H1 (cell line): Measurements from ENCODE around the gene FERMT2. TPM values are rescaled to one million over a fixed set of nuclear protein-coding genes. Genes with fewer than 3 reads are reported as not detected.

Experiments
- CTCF ChIA-PET: fragments of 300-600 bp; sonication (Branson Sonifier 250); formaldehyde crosslinking; loops from one replicate; lab custom pipeline; 2021; ENCODE audit not compliant: partially characterized antibody; lab: Charles Lee
- POLR2A ChIA-PET: fragments of 300-600 bp; sonication (Branson Sonifier 250); formaldehyde crosslinking; loops from one replicate; lab custom pipeline; 2021; ENCODE audit warnings: inconsistent platforms; ENCODE audit not compliant: partially characterized antibody; lab: Charles Lee
- DNase-seq, 2 experiments: peaks; one replicate each; pipeline versions ENCODE4 v3.0.0 to v3.0.0-alpha.2; 2010 to 2022; ENCODE audit warnings: low spot score in 2 of 2, low read depth in 1 of 2, mixed read lengths in 1 of 2
- FAIRE-seq: peaks from 2 replicates; lab custom pipeline; 2011; peaks lifted over from hg19 to GRCh38; lab: Jason Lieb, UNC
- H2AFZ ChIP-seq: 2 replicates; pipeline ENCODE4 v1.8.1; 2012; ENCODE audit warnings: low read length, inconsistent platforms
- H2AK5ac ChIP-seq: 2 replicates; pipeline ENCODE4 v1.6.1; 2013; ENCODE audit warnings: low read depth, low read length
- H2BK120ac ChIP-seq: replicated peaks from 2 replicates; pipeline ENCODE3; 2013; ENCODE audit warnings: low read depth, low read length, inconsistent platforms
- H2BK12ac ChIP-seq: 2 replicates; pipeline ENCODE4 v1.6.1; 2013; ENCODE audit warnings: low read depth, low read length
- H2BK15ac ChIP-seq: 2 replicates; pipeline ENCODE4 v1.6.1; 2013; ENCODE audit warnings: low read length
- H2BK20ac ChIP-seq: 2 replicates; pipeline ENCODE4 v1.6.1; 2013; ENCODE audit warnings: low read length
- H2BK5ac ChIP-seq: 2 replicates; pipeline ENCODE4 v1.6.1; 2013; ENCODE audit warnings: low read depth, low read length
- H3K14ac ChIP-seq: 2 replicates; pipeline ENCODE4 v1.6.1; 2013; ENCODE audit warnings: inconsistent platforms; ENCODE audit not compliant: insufficient read length
- H3K18ac ChIP-seq: 2 replicates; pipeline ENCODE4 v1.6.1; 2013; ENCODE audit warnings: low read length; ENCODE audit errors: extremely low read depth
- H3K23ac ChIP-seq: 2 replicates; pipeline ENCODE4 v1.6.1; 2013; ENCODE audit warnings: inconsistent platforms; ENCODE audit not compliant: insufficient read length
- H3K23me2 ChIP-seq: 2 replicates; pipeline ENCODE4 v1.6.1; 2013; ENCODE audit warnings: low read depth, low read length
- H3K27ac ChIP-seq: 2 replicates; pipeline ENCODE4 v1.6.1; 2011; ENCODE audit warnings: low read depth, low read length, inconsistent platforms
- H3K27me3 ChIP-seq, 4 experiments: replicated peaks in 1 of 4; 1 replicate in 1 of 4; 2 replicates in 3 of 4; pipeline versions ENCODE4 v1.6.1 to v1.8.1; 2011 to 2013; ENCODE audit warnings: low read length in 3 of 4, mild to moderate bottlenecking in 3 of 4, inconsistent platforms in 2 of 4, mixed read lengths in 2 of 4, moderate library complexity in 1 of 4; ENCODE audit not compliant: control insufficient read depth in 3 of 4, insufficient read depth in 3 of 4; ENCODE audit errors: extremely low read depth in 1 of 4
- H3K36me3 ChIP-seq, 4 experiments: 2 replicates each; pipeline versions ENCODE4 v1.6.1 to v1.8.1; 2011 to 2013; ENCODE audit warnings: mild to moderate bottlenecking in 4 of 4, low read length in 3 of 4, moderate library complexity in 2 of 4, control low read depth in 1 of 4, inconsistent platforms in 1 of 4; ENCODE audit not compliant: insufficient read depth in 4 of 4, control insufficient read depth in 2 of 4
- H3K4ac ChIP-seq: replicated peaks from 2 replicates; pipeline ENCODE3; 2013; ENCODE audit warnings: low read length, low read depth, mixed read lengths, inconsistent platforms; ENCODE audit not compliant: insufficient read length
- H3K4me1 ChIP-seq, 4 experiments: replicated peaks in 1 of 4; 1 replicate in 1 of 4; 2 replicates in 3 of 4; pipeline versions ENCODE4 v1.6.1 to v1.8.1; 2011 to 2013; ENCODE audit warnings: low read length in 3 of 4, inconsistent platforms in 2 of 4, mixed read lengths in 1 of 4; ENCODE audit not compliant: insufficient read depth in 4 of 4, control insufficient read depth in 3 of 4
- H3K4me2 ChIP-seq, 2 experiments: 2 replicates each; pipeline versions ENCODE4 v1.6.1 to v1.8.1; 2011 to 2013; ENCODE audit warnings: low read depth in 2 of 2, low read length in 2 of 2, control low read depth in 1 of 2, inconsistent platforms in 1 of 2, mild to moderate bottlenecking in 1 of 2; ENCODE audit not compliant: insufficient read depth in 1 of 2
- H3K4me3 ChIP-seq, 4 experiments: fragments of 200-600, 300-600 bp in 1 of 4; sonication (generic), shearing (Covaris generic), sonication (Bioruptor Twin) in 1 of 4; 2 replicates each; pipeline versions ENCODE4 v1.5.1 to v1.8.1; 2011 to 2016; ENCODE audit warnings: low read length in 4 of 4, low read depth in 3 of 4, control low read depth in 2 of 4, inconsistent platforms in 2 of 4, mild to moderate bottlenecking in 2 of 4, mixed read lengths in 1 of 4, moderate library complexity in 1 of 4; ENCODE audit not compliant: insufficient read depth in 2 of 4; ENCODE audit errors: extremely low read depth in 1 of 4
- H3K56ac ChIP-seq: replicated peaks from 2 replicates; pipeline ENCODE3; 2013; ENCODE audit warnings: low read depth, mild to moderate bottlenecking, mixed read lengths, low read length, inconsistent platforms; ENCODE audit not compliant: insufficient read length
- H3K79me1 ChIP-seq: 2 replicates; pipeline ENCODE4 v1.6.1; 2013; ENCODE audit warnings: low read depth, low read length, control low read depth
- H3K79me2 ChIP-seq, 2 experiments: 2 replicates each; pipeline versions ENCODE4 v1.6.1 to v1.8.1; 2012 to 2013; ENCODE audit warnings: low read length in 2 of 2, mild to moderate bottlenecking in 2 of 2, inconsistent platforms in 1 of 2; ENCODE audit not compliant: insufficient read depth in 2 of 2, control insufficient read depth in 1 of 2
- H3K9ac ChIP-seq, 4 experiments: replicated peaks in 1 of 4; 1 replicate in 1 of 4; 2 replicates in 3 of 4; pipeline versions ENCODE4 v1.6.1 to v1.8.1; 2011 to 2013; ENCODE audit warnings: low read depth in 3 of 4, low read length in 3 of 4, control low read depth in 2 of 4, mild to moderate bottlenecking in 2 of 4, moderate library complexity in 2 of 4, inconsistent platforms in 1 of 4; ENCODE audit errors: extremely low read depth in 1 of 4
- H3K9me3 ChIP-seq, 2 experiments: 2 replicates each; pipeline versions ENCODE4 v1.6.1 to v1.8.1; 2012 to 2013; ENCODE audit warnings: mild to moderate bottlenecking in 2 of 2, moderate library complexity in 2 of 2, control low read depth in 1 of 2, inconsistent platforms in 1 of 2, low read depth in 1 of 2, low read length in 1 of 2, mixed read lengths in 1 of 2; ENCODE audit not compliant: insufficient read depth in 2 of 2
- H4K20me1 ChIP-seq, 2 experiments: replicated peaks in 1 of 2; 2 replicates each; pipeline versions ENCODE3 to v1.8.1; 2011 to 2013; ENCODE audit warnings: inconsistent platforms in 2 of 2, low read length in 2 of 2, mild to moderate bottlenecking in 1 of 2; ENCODE audit not compliant: insufficient read depth in 2 of 2, control insufficient read depth in 1 of 2
- H4K5ac ChIP-seq: 2 replicates; pipeline ENCODE4 v1.6.1; 2013; ENCODE audit warnings: low read length, low read depth, mixed read lengths, inconsistent platforms; ENCODE audit not compliant: insufficient read length
- H4K8ac ChIP-seq: 2 replicates; pipeline ENCODE4 v1.8.0; 2013; ENCODE audit warnings: mild to moderate bottlenecking, moderate library complexity, low read length, inconsistent platforms; ENCODE audit not compliant: insufficient read depth; ENCODE audit errors: extremely low read depth
- H4K91ac ChIP-seq: replicated peaks from 2 replicates; pipeline ENCODE3; 2013; ENCODE audit warnings: low read length, mixed read lengths, inconsistent platforms; ENCODE audit not compliant: insufficient read length
- BACH1 ChIP-seq: IDR thresholded peaks from 2 replicates; pipeline ENCODE4 v1.6.1; 2012; ENCODE audit warnings: low read length, improper control_type of control experiment
- CBX8 ChIP-seq: fragments of 300-800, 300-1000 bp; sonication (generic); IDR thresholded peaks from 2 replicates; pipeline ENCODE4 v1.7.1; 2016; ENCODE audit warnings: low read depth, low read length, borderline replicate concordance
- CTCF ChIP-seq, 3 experiments: IDR thresholded peaks; 1 replicate in 2 of 3; 2 replicates in 1 of 3; pipeline versions ENCODE4 v1.5.1 to v1.6.1; 2011; ENCODE audit warnings: low read length in 3 of 3, mild to moderate bottlenecking in 3 of 3, inconsistent platforms in 2 of 3, low read depth in 1 of 3, moderate library complexity in 1 of 3; ENCODE audit not compliant: insufficient read depth in 1 of 3; ENCODE audit errors: control extremely low read depth in 1 of 3
- GABPA ChIP-seq: IDR thresholded peaks from 2 replicates; pipeline ENCODE4 v1.6.1; 2011; ENCODE audit warnings: mild to moderate bottlenecking, low read length, moderate library complexity, borderline replicate concordance; ENCODE audit not compliant: insufficient read depth
- POU5F1 ChIP-seq: IDR thresholded peaks from 2 replicates; pipeline ENCODE4 v1.6.1; 2011; ENCODE audit warnings: low read depth, mild to moderate bottlenecking, low read length, moderate library complexity
- RAD21 ChIP-seq, 2 experiments: IDR thresholded peaks in 1 of 2; conservative IDR thresholded peaks in 1 of 2; 2 replicates each; pipeline ENCODE4 v1.6.1; 2011; ENCODE audit warnings: low read depth in 2 of 2, low read length in 2 of 2, improper control_type of control experiment in 1 of 2, inconsistent platforms in 1 of 2, mild to moderate bottlenecking in 1 of 2, moderate library complexity in 1 of 2
- RFX5 ChIP-seq: IDR thresholded peaks from 2 replicates; pipeline ENCODE4 v1.6.1; 2011; ENCODE audit warnings: low read depth, low read length, improper control_type of control experiment, borderline replicate concordance
- RNF2 ChIP-seq: fragments of 200-900, 300-1000 bp; sonication (generic); IDR thresholded peaks from 2 replicates; pipeline ENCODE4 v1.7.1; 2016; ENCODE audit warnings: borderline replicate concordance, low read depth, mild to moderate bottlenecking, antibody characterized with exemption, low read length; ENCODE audit not compliant: poor library complexity, severe bottlenecking; ENCODE audit errors: missing control alignments
- TAF1 ChIP-seq: IDR thresholded peaks from 2 replicates; pipeline ENCODE4 v1.6.1; 2011; ENCODE audit warnings: mild to moderate bottlenecking, low read depth, low read length
- WGBS, 2 experiments: shearing (Covaris generic) in 1 of 2; methylation state at CpG; one replicate each; pipeline versions ENCODE4 v1.1.6 to v1.1.7; 2013 to 2015; ENCODE audit warnings: low lambda C conversion rate in 2 of 2, mixed read lengths in 2 of 2, inconsistent platforms in 1 of 2, low coverage in 1 of 2, missing lambda C conversion rate in 1 of 2; ENCODE audit not compliant: insufficient replicate concordance in 2 of 2, insufficient coverage in 1 of 2, insufficient read length in 1 of 2; ENCODE audit errors: extremely low coverage in 1 of 2, missing lambda C conversion rate in 1 of 2; 5-methylcytosine and 5-hydroxymethylcytosine counted together
- polyA plus RNA-seq, 7 experiments: library from polyadenylated mRNA; depleted of rRNA in 3 of 7; stranded (reverse) in 5 of 7; unstranded in 2 of 7; fragments of >200 nt in 5 of 7; fragments of 200-250 nt in 2 of 7; gene quantifications; 1 replicate in 5 of 7; 2 replicates in 1 of 7; 4 replicates in 1 of 7; pipeline versions ENCODE4 v1.2.1 to v1.2.3, GENCODE V29; 2011 to 2013; ENCODE audit warnings: missing spikeins in 2 of 7, mixed read lengths in 2 of 7
- total RNA-seq: library from RNA; stranded (reverse); fragmentation: NEBNext Ultra II Directional; extraction: Animal tissue kit (Norgen Biotek cat#: 25700); gene quantifications from 2 replicates; pipeline ENCODE4 v1.2.1, GENCODE V29; 2021

The FERMT2 gene
- total and polyA plus RNA-seq, 2 of the 8 experiments (the other 6 are each of a cell fraction or from before 2014, with no cell fraction given), result 53.3 to 142 TPM

- TF ChIP-seq RNF2 (no peak), GABPA (no peak), CBX8 (no peak), POU5F1 (no peak), CTCF (IDR thresholded peaks at IDR 0.05; ENCODE audit: control extremely low read depth in 1 of 3, insufficient read depth in 1 of 3, low read depth in 1 of 3, low read length in 3 of 3) (no peak), RFX5 (no peak), TAF1 (no peak), RAD21 (IDR thresholded peaks at IDR 0.05 in 1 of 2, conservative IDR thresholded peaks at IDR 0.05 in 1 of 2; ENCODE audit: low read depth in 2 of 2, low read length in 2 of 2) (no peak), BACH1 (no peak)
- TF ChIP-seq, all 59 proteins: peak for 0
- H4K8ac ChIP-seq, result no peak overlapping the region
- ChIA-PET CTCF (interaction anchor here (1.3 to 3.5 kb wide), 6 partner anchors 11 to 131 kb away, joined by 3 to 20 read pairs (median 7); no protein-coding TSS in a partner anchor), POLR2A (interaction anchor here (1.4 kb wide), 1 partner anchor 125 kb away, joined by 3 read pairs; no protein-coding TSS in a partner anchor)
- H3K27ac ChIP-seq, result no peak overlapping the region
- no peaks in the 10 kb centered on the region for H3K9me3 ChIP-seq
- H3K4me1 ChIP-seq, result peaks cover 0 to 8% (median 3%) of the 10 kb centered on the region in 4 experiments; a peak in 5 of 7 replicates
- H2AK5ac ChIP-seq, result no peak overlapping the region
- peak overlapping the region; percentile 77 for H2AFZ ChIP-seq
- DNase-seq (no peak), FAIRE-seq (no peak)
- no peak overlapping the region for H3K4me3 ChIP-seq
- no peak overlapping the region for H2BK20ac ChIP-seq
- no peaks in the 10 kb centered on the region for H3K79me2 ChIP-seq
- H2BK120ac ChIP-seq, result no peak overlapping the region
- H3K23me2 ChIP-seq, result no peaks in the 10 kb centered on the region
- H4K5ac ChIP-seq, result no peak overlapping the region
- 0 out of 2 replicates have a peak overlapping the region, but pooled peaks have one; percentile 37 for H2BK5ac ChIP-seq
- no peak overlapping the region for H3K4ac ChIP-seq
- H3K14ac ChIP-seq, result no peak overlapping the region
- no peak overlapping the region for H3K56ac ChIP-seq
- no peak overlapping the region for H3K9ac ChIP-seq
- no peak overlapping the region for H4K91ac ChIP-seq
- H3K27me3 ChIP-seq, result no peaks in the 10 kb centered on the region
- no peak overlapping the region for H3K23ac ChIP-seq
- H3K36me3 ChIP-seq, result no peaks in the 10 kb centered on the region
- H2BK15ac ChIP-seq, result no peak overlapping the region; the same call in 1 of the 2 replicates
- H2BK12ac ChIP-seq, result no peak overlapping the region; the same call in 1 of the 2 replicates
- WGBS, 2 experiments, result 89% methylated on average over 7 of the region's 7 CpGs; no CpG with 5 or more reads in 1 of the 2 experiments
- H3K18ac ChIP-seq, result no peak overlapping the region
- no peaks in the 10 kb centered on the region for H4K20me1 ChIP-seq
- H3K4me2 ChIP-seq, result no peak overlapping the region
- H3K79me1 ChIP-seq, result no peaks in the 10 kb centered on the region
Observed at GRCh38 chr14:52829527-52830185, 121.2 kb downstream of the FERMT2 start.
